ENCODE data around the gene VPS45. TPM values are rescaled to one million over a fixed set of nuclear protein-coding genes. Genes with fewer than 3 reads are reported as not detected.

VPS45 gene
- total RNA-seq, 4 donors from 2014 or later, result 16.1 to 47.5 (median 34.7) TPM

GRCh38 chr1:150162862-150163706, 95.5 kb downstream of the VPS45 start:
- WGBS, 2 donors (ENCODE audit: low coverage in 1 of 2), result 26 to 40% methylated on average over 5 to 14 of the region's 14 CpGs
- intact Hi-C loops (cut with DNase I; ENCODE audit: low total_unique reads), result no loop called here
- TF ChIP-seq POLR2A (IDR thresholded peaks at IDR 0.05) (peak; percentile 73), POLR2AphosphoS5 (IDR thresholded peaks at IDR 0.05) (peak; percentile 67 to 80 (median 75)), CTCF (IDR thresholded peaks at IDR 0.05) (peak in 3 of 5 experiments; percentile 23 to 41 (median 27)), EP300 (IDR thresholded peaks at IDR 0.05; ENCODE audit: low read depth) (no peak)
- Histone ChIP-seq H3K36me3 (no peaks in the 10 kb centered on the region), H3K9me3 (no peaks in the 10 kb centered on the region), H3K4me1 (peaks cover 33 to 73% (median 47%) of the 10 kb centered on the region in 4 donors), H3K4me3 (peak overlapping the region in 1 of 4 donors; percentile 35), H3K27me3 (no peaks in the 10 kb centered on the region), H3K27ac (peak overlapping the region; percentile 92 to 96 (median 94))
- DNase-seq, result peak; percentile 81
- in situ Hi-C loops (cut with MboI; ENCODE audit: low pct_ligation_motif_present in 1 of 4, low pct_unique_long_range_greater_than_20kb in 1 of 4, low sequenced_read_pairs in 3 of 4), result loop anchor here in 2 of 4 donors (10.0 to 25.0 kb wide), 2 partner anchors 88 to 101 kb away; partner anchors contain the start of gene VPS45 (in 1 of the 2)

- Histone ChIP-seq H3K4me1 (peaks cover 30 to 65% (median 38%) of the 10 kb centered on the region in 4 donors), H3K27me3 (no peaks in the 10 kb centered on the region), H3K4me3 (no peak overlapping the region), H3K36me3 (no peaks in the 10 kb centered on the region), H3K27ac (peak overlapping the region; percentile 92 to 96 (median 94)), H3K9me3 (no peaks in the 10 kb centered on the region)
- 90 to 93% methylated on average over 5 of the region's 5 CpGs for WGBS, 2 donors (ENCODE audit: low coverage in 1 of 2)
- DNase-seq, result no peak
- intact Hi-C loops (cut with DNase I; ENCODE audit: low total_unique reads), result no loop called here
- in situ Hi-C loops (cut with MboI; ENCODE audit: low pct_ligation_motif_present in 1 of 4, low pct_unique_long_range_greater_than_20kb in 1 of 4, low sequenced_read_pairs in 3 of 4), result loop anchor here in 2 of 4 donors (10.0 to 25.0 kb wide), 2 partner anchors 89 to 102 kb away; partner anchors contain the start of gene VPS45 (in 1 of the 2)
- no peak for TF ChIP-seq CTCF (IDR thresholded peaks at IDR 0.05)
- TF ChIP-seq EP300 (IDR thresholded peaks at IDR 0.05; ENCODE audit: low read depth), result no peak
- no peak for TF ChIP-seq POLR2AphosphoS5 (IDR thresholded peaks at IDR 0.05)
- TF ChIP-seq POLR2A (IDR thresholded peaks at IDR 0.05), result no peak
Observed at GRCh38 chr1:150164224-150164623, 96.6 kb downstream of the VPS45 start.

GRCh38 chr1:150164779-150165178, 97.2 kb downstream of the VPS45 start:
- DNase-seq, result no peak
- no peaks in the 10 kb centered on the region for H3K9me3 ChIP-seq
- no peaks in the 10 kb centered on the region for H3K27me3 ChIP-seq
- intact Hi-C loops (cut with DNase I; ENCODE audit: low total_unique reads), result no loop called here
- H3K4me3 ChIP-seq, result no peak overlapping the region
- peaks cover 28 to 59% (median 33%) of the 10 kb centered on the region in 4 donors for H3K4me1 ChIP-seq
- no peaks in the 10 kb centered on the region for H3K36me3 ChIP-seq
- H3K27ac ChIP-seq, result peak overlapping the region; percentile 92 to 96 (median 94)
- no peak for TF ChIP-seq EP300 (IDR thresholded peaks at IDR 0.05; ENCODE audit: low read depth)
- TF ChIP-seq POLR2A (IDR thresholded peaks at IDR 0.05), result no peak
- no peak for TF ChIP-seq CTCF (IDR thresholded peaks at IDR 0.05)
- no peak for TF ChIP-seq POLR2AphosphoS5 (IDR thresholded peaks at IDR 0.05)
- WGBS, 2 donors (ENCODE audit: low coverage in 1 of 2), result 77% methylated on average over 5 of the region's 5 CpGs; no CpG with 5 or more reads in 1 of the 2 donors
- in situ Hi-C loops (cut with MboI; ENCODE audit: low pct_ligation_motif_present in 1 of 4, low pct_unique_long_range_greater_than_20kb in 1 of 4, low sequenced_read_pairs in 3 of 4), result loop anchor here in 3 of 4 donors (5.0 to 25.0 kb wide), 3 partner anchors 90 to 102 kb away; partner anchors contain the start of gene VPS45 (in 1 of the 3)

Data from transverse colon (tissue), 4 donors.